HL-60 (cell line): Measurements from ENCODE around the gene TRPC1.
"Not testable (repeated sequence)": the region's sequence is repeated elsewhere in the genome, so short reads cannot be mapped to it uniquely, and the experiment has no call there.

ENCODE experiments used
- DNase-seq, 2 experiments: peaks; one replicate each; pipeline ENCODE4 v3.0.0-alpha.2; 2010 to 2020; ENCODE audit warnings: low read depth in 1 of 2, low spot score in 1 of 2
- H3K27ac ChIP-seq: fragments of 250-450 bp; sonication (Bioruptor Pico); replicated peaks from 2 replicates; pipeline ENCODE4 v1.5.1; 2020; ENCODE audit warnings: mild to moderate bottlenecking, moderate library complexity
- H3K27me3 ChIP-seq: fragments of 250-450 bp; sonication (Bioruptor Pico); 2 replicates; pipeline ENCODE4 v1.5.1; 2021; ENCODE audit warnings: mild to moderate bottlenecking, moderate library complexity; ENCODE audit not compliant: insufficient read depth, poor library complexity, severe bottlenecking
- H3K4me3 ChIP-seq: replicated peaks from 2 replicates; pipeline ENCODE4 v1.5.1; 2011; ENCODE audit warnings: mild to moderate bottlenecking, control low read depth, low read length; ENCODE audit not compliant: insufficient read depth
- CTCF ChIP-seq: IDR thresholded peaks from one replicate; pipeline ENCODE4 v1.5.1; 2011; ENCODE audit warnings: low read length, control low read depth, inconsistent platforms; ENCODE audit not compliant: insufficient read depth
- GABPA ChIP-seq: IDR thresholded peaks from 2 replicates; pipeline ENCODE4 v1.6.1; 2012; ENCODE audit warnings: low read depth
- POLR2AphosphoS5 ChIP-seq: IDR thresholded peaks from 2 replicates; pipeline ENCODE4 v1.6.1; 2012; ENCODE audit warnings: low read depth
- REST ChIP-seq: IDR thresholded peaks from 2 replicates; pipeline ENCODE4 v1.6.1; 2012; ENCODE audit warnings: low read depth; ENCODE audit not compliant: insufficient replicate concordance
- SPI1 ChIP-seq: IDR thresholded peaks from 2 replicates; pipeline ENCODE4 v1.6.1; 2012; ENCODE audit warnings: low read depth, mild to moderate bottlenecking, borderline replicate concordance

TRPC1 gene

GRCh38 chr3:142738396-142738795 lies 14.6 kb downstream of the TRPC1 start:
- Histone ChIP-seq H3K4me3 (no peak overlapping the region), H3K27me3 (peaks cover 11% of the 10 kb centered on the region), H3K27ac (no peak overlapping the region)
- TF ChIP-seq POLR2AphosphoS5 (no peak), GABPA (no peak), CTCF (no peak), REST (no peak), SPI1 (no peak)
- no peak for DNase-seq

- no peak for DNase-seq
- no peak overlapping the region for H3K4me3 ChIP-seq
- no peak overlapping the region for H3K27ac ChIP-seq
- H3K27me3 ChIP-seq = peaks cover 10% of the 10 kb centered on the region
- TF ChIP-seq REST = no peak
- no peak for TF ChIP-seq GABPA
- TF ChIP-seq CTCF = no peak
- no peak for TF ChIP-seq POLR2AphosphoS5
- no peak for TF ChIP-seq SPI1
Observed at GRCh38 chr3:142746646-142747045, 22.8 kb downstream of the TRPC1 start.

- not testable (repeated sequence) for H3K4me3 ChIP-seq, H3K27ac ChIP-seq, H3K27me3 ChIP-seq, DNase-seq
Observed at GRCh38 chr3:142750531-142750930, 26.7 kb downstream of the TRPC1 start.

- not testable (repeated sequence) for H3K4me3 ChIP-seq, DNase-seq, H3K27me3 ChIP-seq, H3K27ac ChIP-seq
Observed at GRCh38 chr3:142752605-142753004, 28.8 kb downstream of the TRPC1 start.

GRCh38 chr3:142754494-142754893 lies 30.7 kb downstream of the TRPC1 start:
- no peak for DNase-seq
- Histone ChIP-seq H3K27me3 (no peaks in the 10 kb centered on the region), H3K4me3 (no peak overlapping the region), H3K27ac (no peak overlapping the region)
- TF ChIP-seq GABPA (no peak), SPI1 (no peak), REST (no peak), POLR2AphosphoS5 (no peak), CTCF (no peak)
